GM12891 (cell line): ENCODE data around the gene MICU2.
"Not testable (repeated sequence)": the region's sequence is repeated elsewhere in the genome, so short reads cannot be mapped to it uniquely, and the experiment has no call there.

Experiments used
- DNase-seq: peaks from one replicate; pipeline ENCODE4 v3.0.0; 2011; ENCODE audit warnings: low spot score; ENCODE audit not compliant: insufficient read length
- FAIRE-seq: peaks from 2 replicates; lab custom pipeline; 2011; peaks lifted over from hg19 to GRCh38; lab: Jason Lieb, UNC
- PAX5 ChIP-seq: IDR thresholded peaks from 2 replicates; pipeline ENCODE4 v1.6.1; 2011; ENCODE audit warnings: low read length, moderate library complexity, mild to moderate bottlenecking; ENCODE audit not compliant: insufficient read depth, severe bottlenecking
- POLR2A ChIP-seq: IDR thresholded peaks from 2 replicates; pipeline ENCODE4 v1.6.1; 2011; ENCODE audit warnings: low read depth, low read length, control low read depth
- POLR2AphosphoS5 ChIP-seq: IDR thresholded peaks from 2 replicates; pipeline ENCODE4 v1.6.1; 2011; ENCODE audit warnings: low read depth, low read length, control low read depth
- POU2F2 ChIP-seq: IDR thresholded peaks from 2 replicates; pipeline ENCODE4 v1.6.1; 2011; ENCODE audit warnings: low read depth, mild to moderate bottlenecking, control low read depth, low read length, moderate library complexity
- SPI1 ChIP-seq: IDR thresholded peaks from 2 replicates; pipeline ENCODE4 v1.6.1; 2011; ENCODE audit warnings: low read depth, low read length, control low read depth
- TAF1 ChIP-seq: IDR thresholded peaks from 2 replicates; pipeline ENCODE4 v1.6.1; 2011; ENCODE audit warnings: low read depth, low read length, control low read depth

MICU2 gene

DNA sequence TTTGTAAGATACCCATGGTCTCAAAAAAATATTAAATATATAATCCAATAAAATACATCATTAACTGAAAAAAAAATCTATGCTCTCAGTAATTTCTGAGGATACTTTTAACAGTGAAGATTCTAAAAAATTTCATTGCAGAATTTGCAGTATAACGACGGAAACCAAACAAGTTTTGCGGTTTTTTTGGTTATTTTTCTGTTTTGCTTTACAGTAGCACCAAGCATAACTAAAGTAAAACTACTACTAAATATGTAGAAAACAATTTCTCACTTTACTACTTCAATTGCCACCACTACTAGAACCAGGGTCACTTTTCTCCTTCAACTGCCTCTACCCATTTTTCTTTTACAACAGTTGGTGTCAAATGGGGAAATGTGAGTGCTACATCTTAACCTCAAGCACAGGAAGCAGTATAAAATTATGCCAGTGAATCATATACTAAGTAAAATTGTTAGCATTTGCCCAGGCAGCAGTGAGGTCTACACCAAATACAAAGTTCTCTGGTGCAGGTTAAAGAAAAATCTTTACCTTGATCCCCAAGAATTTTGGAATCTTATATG, 24.1 kb downstream of the MICU2 start:
- DNase-seq (no peak), FAIRE-seq (no peak)
- TF ChIP-seq POU2F2 (no peak), POLR2A (no peak), POLR2AphosphoS5 (no peak), SPI1 (0 out of 2 replicates have a peak, but pooled peaks have one; percentile 11)

DNA sequence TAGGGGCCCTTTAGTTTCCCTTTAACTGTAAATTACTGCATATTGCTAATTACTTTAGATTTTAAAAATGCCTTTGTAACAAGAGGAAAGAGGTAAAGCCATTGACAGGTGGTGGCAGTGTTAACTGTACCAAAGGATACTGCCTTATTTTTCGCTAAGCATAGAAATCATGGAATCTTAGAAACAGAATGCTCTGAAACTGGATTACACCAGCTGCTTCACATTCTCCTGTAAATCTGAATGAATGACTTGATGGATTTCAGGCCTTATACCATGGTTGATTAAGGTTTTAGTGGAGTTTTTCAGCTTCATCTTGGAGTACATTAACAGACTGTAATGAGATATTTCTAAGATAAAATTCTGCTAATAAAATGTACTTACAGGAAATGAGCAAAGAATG, 25.2 kb downstream of the MICU2 start:
- FAIRE-seq (no peak), DNase-seq (no peak)
- TF ChIP-seq SPI1 = no peak
- TF ChIP-seq TAF1 = no peak
- TF ChIP-seq POLR2AphosphoS5 = no peak
- no peak for TF ChIP-seq POLR2A
- TF ChIP-seq PAX5 = no peak
- TF ChIP-seq POU2F2 = no peak

GRCh38 chr13:21576426-21576825, 27.5 kb downstream of the MICU2 start:
- no peak for TF ChIP-seq SPI1
- no peak for TF ChIP-seq POU2F2
- no peak for TF ChIP-seq POLR2AphosphoS5
- TF ChIP-seq TAF1 = no peak
- TF ChIP-seq PAX5 = no peak
- no peak for TF ChIP-seq POLR2A
- FAIRE-seq (no peak), DNase-seq (no peak)

DNA sequence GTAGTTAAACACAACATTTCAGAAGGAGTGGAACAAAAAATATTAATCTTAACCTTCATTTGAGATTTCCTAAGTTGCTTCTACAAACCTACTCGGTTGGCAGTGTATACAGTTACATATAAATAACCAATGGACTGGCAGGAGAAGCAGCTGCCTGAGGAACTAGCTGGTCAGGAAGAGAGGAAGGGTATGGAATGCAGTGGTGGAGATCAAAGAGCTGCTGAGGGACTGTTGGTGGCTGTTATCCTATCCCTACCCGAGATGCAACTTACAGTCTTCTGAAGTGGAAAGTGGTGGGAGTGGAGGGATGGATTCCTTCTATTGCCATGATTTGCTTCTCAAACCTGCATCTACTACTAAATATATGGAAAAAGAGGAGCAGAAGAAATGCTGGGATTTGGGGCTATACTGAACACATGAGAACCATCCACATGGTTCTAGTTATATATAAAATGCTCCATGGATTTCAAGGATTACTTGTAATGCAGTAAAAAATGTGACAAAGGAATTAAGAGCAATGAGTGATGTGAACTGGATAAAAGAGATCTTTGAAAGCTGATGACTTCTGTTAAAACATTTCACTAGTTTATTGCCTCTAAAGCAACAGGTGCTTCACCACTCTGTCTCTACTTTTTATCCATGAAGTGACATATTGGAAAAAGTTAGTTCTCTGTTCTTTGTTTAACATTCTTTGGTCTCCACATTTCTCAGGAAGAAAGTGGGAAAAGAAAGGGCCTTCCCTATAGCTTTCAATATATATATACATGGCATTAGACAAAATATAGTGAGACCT, 29.9 kb downstream of the MICU2 start:
- FAIRE-seq (no peak), DNase-seq (no peak)
- TF ChIP-seq PAX5 (no peak), TAF1 (no peak), SPI1 (no peak), POU2F2 (no peak), POLR2A (no peak), POLR2AphosphoS5 (no peak)

DNA sequence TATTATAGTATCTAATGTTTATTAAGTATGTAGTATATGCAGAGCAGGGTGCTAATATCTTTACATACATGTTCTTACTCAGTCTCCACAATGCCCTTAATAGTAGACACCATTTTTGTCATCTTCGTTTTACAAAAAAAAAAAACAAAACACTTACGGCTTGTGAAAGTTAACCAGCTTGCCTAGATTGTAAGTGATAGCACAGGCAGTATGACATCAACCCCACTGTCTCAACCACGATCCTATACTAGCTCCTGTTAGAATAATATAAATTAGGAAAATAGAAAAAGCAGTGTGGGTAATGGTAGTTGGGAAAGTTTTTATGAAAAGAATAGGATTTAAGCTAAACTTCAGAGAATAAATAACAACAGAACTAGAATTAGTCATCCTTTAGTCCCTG, 34.3 kb downstream of the MICU2 start:
- DNase-seq (no peak), FAIRE-seq (no peak)
- TF ChIP-seq SPI1 (no peak), PAX5 (no peak), POLR2A (no peak), POLR2AphosphoS5 (no peak), POU2F2 (no peak), TAF1 (no peak)

DNA sequence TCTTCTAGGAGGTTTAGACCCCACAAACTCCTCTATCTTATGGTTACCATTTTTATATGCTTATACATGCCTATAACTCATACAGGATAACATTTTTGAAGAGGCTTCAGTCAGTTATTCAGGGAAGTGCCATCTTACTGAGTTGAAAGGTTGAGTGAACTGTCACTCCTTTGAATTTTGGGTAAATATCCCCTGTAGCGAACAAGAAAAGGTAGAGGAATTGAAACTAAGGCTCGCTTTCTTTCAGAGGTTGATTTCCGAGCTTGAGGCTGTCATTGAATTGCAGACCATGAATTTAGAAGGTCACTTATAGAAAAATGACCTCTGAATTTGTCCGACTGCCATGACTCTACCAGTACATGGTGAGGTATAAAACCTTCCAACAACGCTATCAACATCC, 35.1 kb downstream of the MICU2 start:
- FAIRE-seq = peak; percentile 43
- peak; percentile 86 for TF ChIP-seq SPI1
- TF ChIP-seq PAX5 = no peak
- TF ChIP-seq POLR2A = no peak
- TF ChIP-seq POU2F2 = no peak
- no peak for TF ChIP-seq POLR2AphosphoS5
- no peak for DNase-seq

DNA sequence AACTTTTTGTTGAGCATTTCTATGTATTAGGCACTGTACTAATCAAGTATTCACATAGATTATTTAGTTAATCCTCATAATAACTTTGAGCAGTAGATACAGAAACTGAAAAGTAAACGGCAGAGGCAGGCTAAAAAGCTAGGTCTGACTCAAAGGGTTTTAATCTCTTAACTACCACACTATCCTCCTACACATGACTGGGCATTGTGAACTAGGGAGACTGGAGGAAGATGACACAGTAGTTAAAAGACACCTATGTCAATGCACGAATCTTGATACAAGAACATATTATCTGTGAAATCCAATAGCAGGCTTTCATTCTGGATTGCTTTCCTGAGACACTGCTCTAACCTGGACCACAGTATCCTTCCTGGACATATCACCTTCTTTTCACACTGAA, 36.3 kb downstream of the MICU2 start:
- TF ChIP-seq SPI1 = no peak
- no peak for TF ChIP-seq POLR2A
- TF ChIP-seq POLR2AphosphoS5 = no peak
- TF ChIP-seq POU2F2 = no peak
- no peak for TF ChIP-seq PAX5
- TF ChIP-seq TAF1 = no peak
- DNase-seq (no peak), FAIRE-seq (no peak)

GRCh38 chr13:21557995-21558394, 46.0 kb downstream of the MICU2 start:
- FAIRE-seq = no peak
- TF ChIP-seq POLR2AphosphoS5 (no peak), SPI1 (no peak), PAX5 (no peak), TAF1 (no peak), POU2F2 (no peak), POLR2A (no peak)
- DNase-seq = no peak

GRCh38 chr13:21556051-21556450, 47.9 kb downstream of the MICU2 start:
- FAIRE-seq = no peak
- DNase-seq = no peak
- TF ChIP-seq POLR2A (no peak), POLR2AphosphoS5 (no peak), POU2F2 (no peak), TAF1 (no peak), SPI1 (no peak), PAX5 (no peak)

GRCh38 chr13:21553261-21553660, 50.7 kb downstream of the MICU2 start:
- FAIRE-seq, DNase-seq: not testable (repeated sequence)
